Ureter (tissue), 1 donor: Measurements from ENCODE around the gene SUPV3L1. TPM values are rescaled to one million over a fixed set of nuclear protein-coding genes. Genes with fewer than 3 reads are reported as not detected.

Source experiments
- DNase-seq: peaks from one replicate; pipeline ENCODE4 v3.0.0-alpha.2; 2020; ENCODE audit warnings: low spot score
- total RNA-seq: library from RNA; stranded (reverse); gene quantifications from one replicate; pipeline ENCODE4 v1.2.4, GENCODE V29; 2023
- donor health status: DM: yes; HTN: yes; CAD: no.

SUPV3L1 gene
- total RNA-seq, 1 donor from 2014 or later: 33.5 TPM

DNA sequence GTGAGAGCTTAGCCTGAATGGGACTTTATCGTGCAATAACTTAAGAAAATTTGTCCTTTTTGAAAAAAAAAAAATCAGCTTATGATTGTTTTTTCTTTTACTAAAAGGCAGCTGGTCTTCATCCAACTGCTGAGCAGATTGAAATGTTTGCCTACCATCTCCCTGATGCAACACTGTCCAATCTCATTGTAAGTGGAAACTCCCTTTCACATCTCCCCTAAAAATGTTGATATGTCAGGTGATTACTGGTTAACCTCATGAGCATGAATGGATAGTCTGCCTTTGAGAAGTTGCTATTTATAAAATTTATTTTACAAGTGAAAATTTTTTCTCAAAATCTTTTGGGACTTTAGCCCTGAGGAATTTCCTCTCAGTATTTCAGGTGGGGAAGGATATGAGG, 22.3 kb downstream of the SUPV3L1 start:
- DNase-seq: no peak

DNA sequence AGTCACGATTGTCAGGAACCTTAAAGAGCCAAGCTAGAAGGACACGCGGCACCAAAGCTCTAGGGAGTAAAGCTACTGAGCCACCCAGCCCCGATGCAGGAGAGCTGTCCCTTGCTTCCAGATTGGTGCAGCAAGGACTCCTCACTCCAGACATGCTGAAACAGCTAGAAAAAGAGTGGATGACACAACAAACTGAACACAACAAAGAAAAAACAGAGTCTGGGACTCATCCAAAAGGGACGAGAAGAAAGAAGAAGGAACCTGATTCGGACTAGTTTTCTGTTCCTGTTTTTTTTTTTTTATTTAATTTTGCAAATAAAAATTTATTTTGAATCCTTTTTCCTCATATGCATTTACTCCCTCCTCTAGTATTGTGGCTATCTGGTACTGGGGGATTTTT, 28.7 kb downstream of the SUPV3L1 start:
- DNase-seq: no peak

GRCh38 chr10:69209787-69210484, 29.9 kb downstream of the SUPV3L1 start:
- DNase-seq: no peak

GRCh38 chr10:69211104-69211503, 31.1 kb downstream of the SUPV3L1 start:
- DNase-seq: no peak

DNA sequence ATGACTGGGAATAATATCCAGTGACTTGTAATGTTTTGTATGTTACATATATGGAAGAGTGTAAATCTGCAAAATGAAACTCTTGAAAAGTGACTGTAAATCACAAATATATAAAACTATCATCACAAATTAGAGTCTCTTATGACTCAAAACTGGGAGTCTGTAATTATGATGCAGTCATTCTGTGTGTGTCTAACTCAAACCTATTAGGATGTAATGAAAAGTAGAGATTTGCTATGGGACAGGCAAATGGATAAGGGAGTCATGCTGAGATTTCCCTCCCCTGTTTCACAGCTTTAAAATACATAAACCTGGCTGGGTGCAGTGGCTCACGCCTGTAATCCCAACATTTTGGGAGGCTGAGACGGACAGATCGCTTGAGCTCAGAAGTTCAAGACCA, 31.5 kb downstream of the SUPV3L1 start:
- no peak for DNase-seq

DNA sequence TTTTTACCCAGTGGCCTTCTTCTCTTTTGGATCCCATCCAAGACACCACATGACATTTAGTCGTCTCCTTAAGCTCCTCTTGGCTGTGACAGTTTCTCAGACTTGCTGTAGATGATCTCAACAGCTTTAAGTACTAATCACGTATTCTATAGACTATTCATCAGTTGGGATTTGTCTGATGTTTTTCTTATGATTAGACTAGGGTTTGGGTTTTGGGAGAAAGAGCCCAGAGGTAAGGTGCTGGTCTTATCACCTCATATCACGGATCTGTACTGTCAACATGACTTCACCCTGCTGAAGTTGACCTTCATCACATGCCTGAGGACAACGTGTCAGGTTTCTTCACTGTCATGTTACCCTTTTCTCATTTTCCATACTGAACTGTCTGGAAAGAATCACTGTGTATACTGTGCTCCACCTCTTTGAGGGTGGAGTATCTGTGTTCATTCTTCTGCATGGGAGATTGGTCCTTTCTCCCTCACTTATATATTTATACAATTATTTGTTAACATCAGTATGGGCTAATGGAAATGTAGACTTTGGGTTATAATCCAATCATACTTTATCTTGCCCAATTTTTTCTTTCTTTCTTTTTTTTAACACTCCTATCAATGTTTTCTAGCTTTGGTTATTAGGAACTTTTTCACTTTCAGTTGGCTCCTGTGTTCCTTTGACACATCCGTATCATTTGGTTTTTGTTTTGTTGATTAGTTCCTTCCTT, 33.7 kb downstream of the SUPV3L1 start:
- no peak for DNase-seq

DNA sequence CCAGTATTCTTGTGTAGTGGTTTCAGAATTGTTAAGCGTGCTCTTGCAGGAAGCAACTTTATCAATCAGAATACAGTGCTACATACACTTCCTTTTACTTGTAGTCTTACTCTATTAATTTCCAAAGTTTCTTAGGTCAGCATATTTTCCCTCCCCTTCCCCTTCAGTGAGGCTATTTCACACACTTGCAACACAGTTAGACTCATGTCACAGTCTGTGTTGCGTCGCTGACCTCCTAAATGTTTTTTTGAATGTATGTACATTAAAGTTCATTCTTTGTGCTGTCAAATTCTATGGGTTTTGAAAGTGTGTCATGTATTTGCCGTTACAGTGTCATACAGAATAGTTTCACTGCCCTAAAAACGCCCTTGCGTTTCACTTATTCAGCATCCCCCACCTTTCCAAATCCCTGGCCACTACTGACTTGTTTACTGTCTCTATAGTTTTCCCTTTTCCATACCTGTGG, 34.7 kb downstream of the SUPV3L1 start:
- DNase-seq: no peak

GRCh38 chr10:69215405-69216171, 35.6 kb downstream of the SUPV3L1 start:
- DNase-seq: no peak

GRCh38 chr10:69216577-69217118, 36.6 kb downstream of the SUPV3L1 start:
- no peak for DNase-seq

GRCh38 chr10:69217119-69217754, 37.2 kb downstream of the SUPV3L1 start:
- no peak for DNase-seq

GRCh38 chr10:69218831-69219230, 38.8 kb downstream of the SUPV3L1 start:
- no peak for DNase-seq

- DNase-seq: no peak
Observed at GRCh38 chr10:69220041-69220451, 40.0 kb downstream of the SUPV3L1 start, which contains the start of gene HKDC1. Gene HKDC1 (plus strand): TSS chr10:69220332. CDS start chr10:69220436, 104 bp downstream.

DNA sequence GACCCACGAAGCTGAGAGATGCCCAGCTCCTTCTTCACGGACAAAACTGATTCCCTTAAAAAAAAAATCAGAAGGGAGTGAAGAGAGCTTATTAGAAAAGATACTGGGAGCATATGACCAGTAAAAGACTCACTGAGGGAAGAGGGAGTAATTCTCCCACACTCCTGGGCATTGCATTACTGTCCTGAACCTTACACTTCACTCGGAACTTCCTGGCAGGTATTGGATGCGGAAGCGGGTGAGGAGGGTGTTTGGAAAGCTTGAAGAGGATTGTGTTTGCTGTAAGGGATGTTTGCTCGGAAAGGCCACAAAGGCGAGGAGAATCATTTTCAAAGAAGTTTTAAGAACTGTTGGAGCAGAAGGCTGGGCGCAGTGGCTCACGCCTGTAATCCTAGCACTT, 40.5 kb downstream of the SUPV3L1 start:
- no peak for DNase-seq

DNA sequence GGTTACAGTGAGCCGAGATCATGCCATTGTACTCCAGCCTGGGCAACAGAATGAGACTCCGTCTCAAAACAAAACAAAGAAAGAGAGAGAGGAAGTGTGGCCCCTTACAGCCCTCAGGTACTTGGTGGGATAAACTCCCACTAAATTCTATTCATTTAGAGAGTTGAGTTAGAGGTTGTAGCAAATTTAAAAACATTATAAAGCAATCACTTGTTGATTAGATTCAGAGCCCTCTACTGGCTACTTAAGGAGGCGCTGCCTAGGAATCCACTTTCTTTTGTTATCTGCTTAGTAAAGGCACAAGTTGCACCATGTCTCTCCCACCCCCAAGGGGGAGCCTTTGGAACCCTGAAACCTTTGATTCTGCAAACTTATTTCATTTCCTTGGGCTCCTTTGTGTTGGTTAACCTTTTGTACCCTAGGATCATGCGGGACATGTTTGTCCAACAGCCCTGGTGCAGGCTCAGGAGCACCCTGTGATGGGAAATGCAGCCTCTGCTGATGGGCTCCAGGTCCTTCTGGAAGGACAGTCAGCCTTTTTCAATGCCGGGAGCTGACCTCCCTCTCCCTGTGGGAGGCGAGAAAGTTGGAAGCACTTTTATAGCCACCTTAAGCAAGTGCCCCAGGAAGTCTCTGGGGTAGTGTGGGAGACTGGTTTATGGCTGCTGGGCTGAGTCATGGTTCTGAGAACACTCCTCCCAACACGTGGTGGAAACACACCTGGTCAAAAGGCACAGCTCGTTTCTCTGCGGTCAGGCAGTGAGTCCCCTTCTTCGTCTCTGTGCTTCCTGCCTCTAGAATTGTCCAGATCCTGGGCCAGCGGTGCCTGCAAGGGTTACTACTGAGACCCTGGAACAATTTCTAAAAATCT, 42.4 kb downstream of the SUPV3L1 start:
- DNase-seq: peak; percentile 80

DNA sequence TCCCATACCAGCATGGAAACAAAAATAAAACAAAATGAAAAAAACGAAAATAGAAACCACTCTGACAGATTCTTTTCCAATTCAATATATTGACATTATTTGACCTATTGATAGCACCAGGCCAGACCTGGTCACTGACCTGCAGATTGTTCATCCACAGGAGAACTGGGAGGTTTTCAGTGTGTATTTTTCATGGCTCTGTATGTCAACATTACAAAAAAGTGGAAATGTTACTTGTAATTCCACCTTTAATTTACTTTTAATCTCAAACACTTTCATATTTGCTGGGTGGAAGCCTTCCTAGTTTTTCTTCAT, 43.0 kb downstream of the SUPV3L1 start:
- DNase-seq: no peak

- no peak for DNase-seq
Observed at GRCh38 chr10:69224862-69225657, 45.0 kb downstream of the SUPV3L1 start.

GRCh38 chr10:69225681-69226080, 45.6 kb downstream of the SUPV3L1 start:
- no peak for DNase-seq

DNA sequence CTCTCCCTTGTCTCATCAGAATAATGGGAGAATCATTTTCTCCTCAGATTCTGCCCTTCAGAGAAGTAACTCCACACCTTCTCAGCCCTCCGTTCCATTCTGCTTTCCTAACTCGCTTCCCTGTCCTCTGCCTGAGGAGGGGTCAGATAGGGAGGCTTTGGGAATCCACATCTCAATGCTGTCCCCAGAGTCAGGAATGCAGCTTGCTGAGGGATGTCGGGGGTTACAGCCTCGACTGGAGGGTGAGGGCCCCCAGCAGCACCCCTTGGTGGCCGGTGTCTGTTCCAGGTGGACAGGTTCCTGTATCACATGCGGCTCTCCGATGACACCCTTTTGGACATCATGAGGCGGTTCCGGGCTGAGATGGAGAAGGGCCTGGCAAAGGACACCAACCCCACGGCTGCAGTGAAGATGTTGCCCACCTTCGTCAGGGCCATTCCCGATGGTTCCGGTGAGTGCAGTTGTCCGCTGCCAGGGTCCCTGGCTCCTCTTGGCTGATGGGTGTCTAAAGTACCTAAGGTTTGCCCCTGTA, 47.0 kb downstream of the SUPV3L1 start:
- no peak for DNase-seq

DNA sequence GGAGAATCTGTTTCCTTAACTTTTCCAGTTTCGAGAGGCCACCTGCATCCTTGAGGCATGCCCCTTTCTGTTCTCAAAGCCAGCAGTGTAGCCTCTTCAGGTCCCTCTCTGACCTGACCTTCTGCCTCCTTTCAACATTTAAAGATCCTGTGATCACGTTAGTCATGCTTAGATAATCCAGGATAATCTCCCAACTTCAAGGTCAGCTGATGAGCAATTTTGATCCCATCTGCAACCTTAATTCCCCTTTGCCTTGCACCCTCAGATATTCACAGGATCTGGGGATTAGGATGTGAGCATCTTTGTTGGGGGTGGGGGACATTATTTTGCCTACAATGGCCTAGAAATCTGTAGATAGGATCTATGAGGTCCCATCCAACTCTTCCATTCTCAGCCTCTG, 48.1 kb downstream of the SUPV3L1 start:
- DNase-seq: no peak

- DNase-seq: no peak
Observed at GRCh38 chr10:69229616-69229916, 49.5 kb downstream of the SUPV3L1 start.
